Stomach smooth muscle (tissue), 2 donors: Measurements from ENCODE around the gene SIGLEC10.

Experiments
- H3K27ac ChIP-seq: one replicate; pipeline ENCODE4 v1.7.0; 2013; ENCODE audit warnings: mild to moderate bottlenecking, low read length, inconsistent platforms
- H3K27me3 ChIP-seq, 2 donors: one replicate each; pipeline ENCODE4 v1.7.0; 2013; ENCODE audit warnings: low read length in 2 of 2; ENCODE audit not compliant: insufficient read depth in 2 of 2, control insufficient read depth in 1 of 2
- H3K36me3 ChIP-seq, 2 donors: one replicate each; pipeline ENCODE4 v1.7.0; 2013; ENCODE audit warnings: low read length in 2 of 2; ENCODE audit not compliant: control insufficient read depth in 2 of 2, insufficient read depth in 2 of 2
- H3K4me1 ChIP-seq: one replicate; pipeline ENCODE4 v1.7.0; 2013; ENCODE audit warnings: low read length; ENCODE audit not compliant: control insufficient read depth, insufficient read depth
- H3K4me3 ChIP-seq, 2 donors: one replicate each; pipeline ENCODE4 v1.7.0; 2013; ENCODE audit warnings: low read length in 2 of 2
- H3K9ac ChIP-seq, 2 donors: one replicate each; pipeline ENCODE4 v1.7.0; 2013; ENCODE audit warnings: low read length in 2 of 2, mild to moderate bottlenecking in 1 of 2
- H3K9me3 ChIP-seq, 2 donors: one replicate each; pipeline ENCODE4 v1.7.0; 2013; ENCODE audit warnings: low read length in 2 of 2; ENCODE audit not compliant: control insufficient read depth in 2 of 2
- donor health status: healthy.
- donor health status: Pancreatic carcinoma.

Gene SIGLEC10

DNA sequence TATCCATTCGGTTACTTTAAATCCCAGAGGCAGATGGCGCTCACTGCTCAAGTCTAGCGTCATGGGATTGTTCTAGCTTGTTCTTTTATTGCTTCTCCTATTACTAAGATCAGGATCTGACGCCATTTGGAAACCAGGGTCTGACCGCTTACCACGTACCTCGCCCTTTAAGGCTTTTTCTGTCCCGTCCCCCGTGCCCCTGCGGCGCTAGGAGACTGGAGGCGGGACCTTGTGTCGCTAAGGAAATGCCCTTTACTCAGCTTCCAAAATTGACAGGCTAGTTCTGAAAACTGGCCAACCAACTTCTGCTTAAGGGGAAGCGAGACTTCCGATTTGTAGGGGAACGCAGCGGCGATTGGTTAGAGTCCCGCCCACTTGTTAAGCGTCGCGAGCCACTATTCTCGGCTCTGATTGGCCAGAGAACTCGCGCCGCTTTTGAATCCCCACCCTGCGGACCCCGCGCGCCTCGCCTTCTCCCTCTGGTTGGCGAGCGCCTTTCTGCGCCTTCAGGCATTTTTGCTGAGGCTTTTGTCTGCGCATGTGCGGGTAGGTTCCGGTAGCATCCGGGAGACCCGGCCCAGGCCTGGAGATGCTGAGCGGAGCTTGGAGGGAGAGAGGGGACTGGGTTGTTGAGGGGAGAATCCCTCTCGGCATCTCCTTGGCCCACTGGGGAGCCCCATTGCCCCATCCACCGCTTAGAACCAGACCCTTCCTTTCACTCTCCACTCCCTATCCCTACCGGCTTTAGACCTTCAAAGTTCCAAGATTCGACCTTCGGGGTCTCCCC lies 23.2 kb downstream of the SIGLEC10 start:
- Histone ChIP-seq H3K27me3 (peaks cover 0 to 3% of the 10 kb centered on the region in 2 donors), H3K4me3 (peak overlapping the region; percentile 65 to 75), H3K4me1 (peaks cover 11% of the 10 kb centered on the region), H3K27ac (peak overlapping the region; percentile 77), H3K36me3 (no peaks in the 10 kb centered on the region), H3K9me3 (no peaks in the 10 kb centered on the region), H3K9ac (peak overlapping the region; percentile 74 to 86)

DNA sequence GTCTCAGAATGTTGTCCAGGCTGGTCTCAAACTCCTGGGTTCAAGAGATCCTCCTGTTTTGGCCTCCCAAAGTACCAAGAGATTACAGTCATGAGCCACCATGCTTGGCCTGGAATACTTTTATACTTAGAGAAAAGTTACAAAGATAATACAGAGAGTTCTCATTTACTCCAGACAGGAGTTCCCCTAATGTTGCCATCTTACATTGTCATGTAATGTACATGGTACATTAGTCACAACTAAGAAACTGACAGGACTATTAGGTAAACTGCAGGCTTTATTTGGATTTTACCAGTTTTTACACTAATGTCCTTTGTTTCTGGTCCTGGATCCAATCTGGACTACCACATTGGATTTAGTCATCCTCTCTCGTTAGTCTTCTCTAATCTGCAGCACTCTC lies 24.7 kb downstream of the SIGLEC10 start:
- peaks cover 11% of the 10 kb centered on the region for H3K4me1 ChIP-seq
- no peak overlapping the region for H3K4me3 ChIP-seq
- peaks cover 0 to 3% of the 10 kb centered on the region in 2 donors for H3K27me3 ChIP-seq
- no peaks in the 10 kb centered on the region for H3K36me3 ChIP-seq
- no peak overlapping the region for H3K9ac ChIP-seq
- no peak overlapping the region for H3K27ac ChIP-seq
- H3K9me3 ChIP-seq: no peaks in the 10 kb centered on the region

DNA sequence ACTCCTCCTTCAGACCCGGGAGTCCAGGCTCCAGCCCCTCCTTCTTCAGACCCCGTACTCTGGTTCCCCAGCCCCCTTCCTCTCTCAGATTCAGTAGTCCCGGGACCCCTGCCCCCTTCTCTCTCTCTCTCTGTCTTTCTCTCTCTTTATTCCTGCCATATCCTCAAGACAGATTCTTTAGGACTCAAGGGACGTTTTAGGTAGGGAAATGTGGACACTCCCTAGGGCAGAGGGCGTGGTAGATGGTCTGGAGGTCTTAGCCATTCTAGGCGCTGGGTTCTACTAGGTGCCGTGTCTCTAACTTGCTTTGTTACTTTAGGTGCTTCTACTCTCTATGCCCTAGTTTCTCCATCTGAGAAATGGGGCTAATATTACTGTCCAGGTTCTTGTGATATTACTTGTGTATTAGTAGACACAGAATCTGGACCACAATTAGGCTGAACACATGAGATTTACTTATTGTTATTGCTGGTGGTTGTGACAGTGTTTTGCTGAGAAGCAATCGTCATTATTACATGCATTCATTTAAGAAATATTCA lies 26.3 kb downstream of the SIGLEC10 start:
- Histone ChIP-seq H3K27me3 (peaks cover 0 to 3% of the 10 kb centered on the region in 2 donors), H3K27ac (no peak overlapping the region), H3K4me1 (peaks cover 11% of the 10 kb centered on the region), H3K9ac (no peak overlapping the region), H3K36me3 (no peaks in the 10 kb centered on the region), H3K9me3 (no peaks in the 10 kb centered on the region), H3K4me3 (no peak overlapping the region)

DNA sequence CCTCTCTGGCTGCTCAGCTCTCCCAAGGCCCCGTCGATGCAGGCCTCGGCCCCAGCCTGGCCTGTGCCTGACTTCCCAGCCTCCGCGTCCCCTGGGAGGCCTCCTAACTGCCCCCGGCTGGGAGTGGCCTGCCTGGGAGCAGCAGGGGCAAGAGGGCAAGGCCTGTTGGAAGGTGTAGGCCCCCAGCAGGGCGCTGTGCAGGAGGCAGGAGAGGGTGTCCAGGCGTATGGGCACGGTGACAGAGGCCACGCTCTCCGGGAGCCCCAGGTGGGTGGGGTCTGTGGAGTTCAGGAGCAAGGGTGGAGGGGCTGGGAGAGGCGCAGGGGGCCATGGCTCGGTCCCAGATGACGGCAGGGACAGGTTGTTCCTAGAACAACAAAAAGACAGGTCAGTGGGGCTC lies 28.3 kb downstream of the SIGLEC10 start:
- H3K4me3 ChIP-seq: no peak overlapping the region
- H3K27me3 ChIP-seq: peaks cover 0 to 3% of the 10 kb centered on the region in 2 donors
- no peak overlapping the region for H3K9ac ChIP-seq
- no peak overlapping the region for H3K27ac ChIP-seq
- H3K9me3 ChIP-seq: no peaks in the 10 kb centered on the region
- peaks cover 5% of the 10 kb centered on the region for H3K4me1 ChIP-seq
- no peaks in the 10 kb centered on the region for H3K36me3 ChIP-seq

DNA sequence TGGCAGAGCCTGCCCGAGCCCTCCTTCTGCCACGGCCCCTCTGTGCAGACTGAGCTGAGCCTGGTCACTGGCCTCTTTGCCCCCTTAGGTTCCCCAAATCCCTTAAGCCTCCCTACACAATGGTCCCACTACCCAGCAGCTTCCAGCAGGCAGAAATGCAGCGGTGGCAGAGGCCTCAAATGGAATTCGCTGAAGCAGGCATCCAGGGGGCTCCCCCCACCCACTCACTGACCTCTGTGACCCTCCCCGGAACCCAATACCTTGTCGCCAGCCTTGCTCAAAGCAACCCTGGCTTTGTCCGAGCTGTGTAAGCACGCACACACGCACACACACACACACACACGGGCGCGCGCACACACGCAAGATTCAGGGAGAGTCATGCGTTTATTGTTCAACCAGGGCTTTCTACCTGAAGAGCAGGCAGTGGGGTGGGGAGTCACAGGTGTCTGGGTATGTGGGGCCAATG lies 29.5 kb downstream of the SIGLEC10 start, which contains the start of gene LIM2:
TSS of gene LIM2 (minus strand) at position 51 of the 466 bp plus-strand sequence. CDS start 531 bp downstream, outside the sequence.
- no peaks in the 10 kb centered on the region for H3K9me3 ChIP-seq
- H3K27me3 ChIP-seq: peaks cover 0 to 3% of the 10 kb centered on the region in 2 donors
- no peaks in the 10 kb centered on the region for H3K36me3 ChIP-seq
- no peak within 1 kb of the TSS for H3K9ac ChIP-seq
- no peak within 1 kb of the TSS for H3K27ac ChIP-seq
- no peaks in the 10 kb centered on the region for H3K4me1 ChIP-seq
- no peak within 1 kb of the TSS for H3K4me3 ChIP-seq

DNA sequence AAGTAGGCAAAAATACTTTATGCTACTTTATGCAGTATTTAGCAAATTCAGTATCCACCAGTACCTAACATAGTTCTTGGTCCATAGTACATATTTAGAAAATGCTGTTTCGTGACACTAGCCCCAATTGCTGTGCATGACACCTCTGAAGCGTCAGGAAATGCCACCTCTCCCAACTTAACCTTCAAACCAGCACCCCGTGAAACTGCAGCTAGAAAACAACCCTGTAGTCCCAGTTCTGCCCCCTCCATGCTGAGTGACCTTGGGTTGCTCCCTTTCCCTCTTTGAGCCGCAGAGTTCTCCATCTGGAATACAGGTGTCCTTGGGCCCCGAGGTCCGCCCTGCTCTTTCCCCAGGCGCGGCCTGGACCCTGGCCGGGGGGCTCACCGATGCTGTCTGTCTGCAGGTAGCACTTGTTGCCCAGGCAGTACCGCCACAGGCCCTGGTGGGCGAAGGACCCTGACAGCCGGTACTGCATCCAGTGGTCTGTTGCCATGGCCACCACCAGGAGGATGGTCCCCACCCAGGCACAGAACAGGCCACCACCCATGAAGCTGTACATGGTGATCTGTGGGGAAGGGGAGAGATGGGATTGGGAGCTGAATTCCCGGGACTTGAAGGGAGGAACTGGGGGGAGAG lies 30.4 kb downstream of the SIGLEC10 start:
- H3K4me1 ChIP-seq: no peaks in the 10 kb centered on the region
- H3K27me3 ChIP-seq: peaks cover 0 to 3% of the 10 kb centered on the region in 2 donors
- H3K9ac ChIP-seq: no peak overlapping the region
- H3K4me3 ChIP-seq: no peak overlapping the region
- H3K9me3 ChIP-seq: no peaks in the 10 kb centered on the region
- no peak overlapping the region for H3K27ac ChIP-seq
- H3K36me3 ChIP-seq: no peaks in the 10 kb centered on the region

DNA sequence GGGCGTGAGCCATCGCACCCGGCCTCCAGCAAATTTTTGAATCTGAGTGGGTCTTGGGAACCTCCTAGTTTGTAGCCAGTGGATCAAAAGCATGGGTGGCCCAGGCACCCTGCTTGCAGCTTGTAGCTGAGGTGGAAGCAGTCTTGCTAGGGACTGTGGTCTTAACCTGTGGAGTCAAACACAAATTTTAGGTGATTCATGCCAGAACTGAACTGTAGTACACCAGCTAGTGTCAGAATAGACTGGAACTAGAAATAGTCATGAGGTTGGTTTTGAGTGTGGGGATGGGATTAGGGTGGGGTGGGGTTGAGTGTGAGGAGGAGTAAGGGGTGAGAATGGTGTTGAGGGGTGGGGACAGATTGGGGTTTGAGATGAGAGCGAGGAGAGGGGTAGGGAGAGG lies 35.4 kb downstream of the SIGLEC10 start:
- H3K9ac ChIP-seq: no peak overlapping the region
- H3K27ac ChIP-seq: no peak overlapping the region
- no peaks in the 10 kb centered on the region for H3K27me3 ChIP-seq
- H3K4me1 ChIP-seq: no peaks in the 10 kb centered on the region
- H3K9me3 ChIP-seq: peaks cover 3 to 5% of the 10 kb centered on the region in 2 donors
- H3K36me3 ChIP-seq: no peaks in the 10 kb centered on the region
- no peak overlapping the region for H3K4me3 ChIP-seq

DNA sequence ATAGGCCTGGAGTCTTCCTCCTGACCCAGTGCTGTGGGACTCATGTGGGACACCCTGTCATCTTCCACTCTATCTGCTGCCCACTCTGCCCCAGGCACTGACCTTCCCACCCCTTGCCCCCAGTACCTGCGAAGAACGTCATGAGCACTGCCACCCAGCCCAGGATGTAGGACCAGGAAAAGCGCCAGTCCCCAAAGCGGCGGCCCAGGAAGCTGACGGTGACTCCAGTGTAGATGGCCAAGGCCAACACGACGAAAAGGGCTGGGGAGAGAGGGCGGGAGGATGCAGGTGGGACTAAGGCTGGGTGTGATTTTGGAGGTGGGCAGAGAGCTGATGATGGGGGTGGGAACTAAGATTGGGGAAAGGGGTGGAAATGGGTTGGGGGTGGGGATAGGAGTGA lies 37.1 kb downstream of the SIGLEC10 start:
- Histone ChIP-seq H3K9me3 (peaks cover 3 to 5% of the 10 kb centered on the region in 2 donors), H3K27ac (no peak overlapping the region)

DNA sequence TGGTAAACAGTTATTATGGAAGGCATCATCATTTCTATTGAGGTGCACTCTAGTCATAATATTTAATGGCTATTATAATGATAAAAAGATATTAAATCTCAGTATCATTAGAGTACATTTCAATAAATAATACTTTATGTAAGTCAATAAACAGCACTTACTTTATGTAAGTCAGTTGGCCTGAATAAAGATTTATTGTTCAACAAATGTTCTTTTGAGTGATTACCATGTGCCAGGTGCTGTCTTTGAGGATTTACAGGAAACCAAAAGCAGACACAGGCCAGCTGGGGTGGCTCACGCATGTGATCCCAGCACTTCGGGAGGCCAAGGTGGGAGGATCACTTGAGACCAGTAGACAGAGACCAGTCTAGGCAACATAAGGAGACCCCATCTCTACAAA lies 40.0 kb downstream of the SIGLEC10 start:
- Histone ChIP-seq H3K27ac (no peak overlapping the region), H3K9me3 (peaks cover 3 to 5% of the 10 kb centered on the region in 2 donors), H3K9ac (no peak overlapping the region), H3K4me1 (no peaks in the 10 kb centered on the region), H3K27me3 (peaks cover 0 to 2% of the 10 kb centered on the region in 2 donors), H3K4me3 (no peak overlapping the region), H3K36me3 (no peaks in the 10 kb centered on the region)

More for the DNA sequence above, 37.1 kb downstream of the SIGLEC10 start:
- no peaks in the 10 kb centered on the region for H3K36me3 ChIP-seq
- H3K4me3 ChIP-seq: no peak overlapping the region
- H3K27me3 ChIP-seq: no peaks in the 10 kb centered on the region
- no peaks in the 10 kb centered on the region for H3K4me1 ChIP-seq
- no peak overlapping the region for H3K9ac ChIP-seq

DNA sequence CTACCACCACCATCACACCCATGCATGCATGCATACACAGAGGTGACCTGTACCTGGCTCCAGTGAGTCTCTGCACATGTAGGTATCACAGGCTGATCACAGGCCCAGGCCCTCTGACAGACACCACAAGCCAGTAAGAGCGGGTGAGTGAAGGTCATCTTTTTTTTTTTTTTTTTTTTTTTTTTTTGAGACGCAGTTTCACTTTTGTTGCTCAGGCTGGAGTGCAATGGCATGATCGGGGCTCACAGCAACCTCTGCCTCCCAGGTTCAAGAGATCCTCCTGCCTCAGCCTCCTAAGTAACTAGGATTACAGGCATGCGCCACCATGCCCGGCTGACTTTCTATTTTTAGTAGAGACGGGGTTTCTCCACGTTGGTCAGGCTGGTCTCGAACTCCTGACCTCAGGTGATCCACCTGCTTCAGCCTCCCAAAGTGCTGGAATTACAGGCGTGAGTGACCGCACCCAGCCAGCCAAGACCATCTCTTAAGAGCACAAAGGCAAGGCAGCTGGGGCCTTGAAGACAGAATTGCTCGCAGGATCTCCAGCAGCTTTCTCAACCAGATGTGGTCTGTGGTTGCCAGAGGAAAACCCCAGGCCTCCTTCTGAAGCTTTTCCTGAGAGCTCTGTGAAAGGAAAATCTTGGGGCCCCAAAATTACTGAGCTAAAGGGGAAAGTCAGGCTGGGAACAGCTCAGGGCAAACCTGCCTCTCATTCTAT lies 41.8 kb downstream of the SIGLEC10 start:
- no peak overlapping the region for H3K27ac ChIP-seq
- no peaks in the 10 kb centered on the region for H3K4me1 ChIP-seq
- no peaks in the 10 kb centered on the region for H3K9me3 ChIP-seq

More for the DNA sequence above, 41.8 kb downstream of the SIGLEC10 start:
- Histone ChIP-seq H3K27me3 (peaks cover 0 to 2% of the 10 kb centered on the region in 2 donors), H3K36me3 (no peaks in the 10 kb centered on the region), H3K9ac (no peak overlapping the region), H3K4me3 (no peak overlapping the region)
